Activated T-cell treated with anti-CD3 and anti-CD28 coated beads, Interleukin-2, amount 50 U/mL, for 24 hours (primary cell): ENCODE measurements around the gene HSPA13.

Experiments
- DNase-seq: peaks from one replicate; pipeline ENCODE4 v3.0.0-alpha.2; 2020
- H3K27ac Mint-ChIP-seq: 2 replicates; pipeline ENCODE4 v1.8.0; 2020; ENCODE audit warnings: mild to moderate bottlenecking, mixed read lengths
- H3K27me3 Mint-ChIP-seq: 2 replicates; pipeline ENCODE4 v1.8.0; 2020; ENCODE audit warnings: mixed read lengths
- H3K36me3 Mint-ChIP-seq: 2 replicates; pipeline ENCODE4 v1.8.0; 2020; ENCODE audit warnings: low read depth, mixed read lengths
- H3K4me1 Mint-ChIP-seq: 2 replicates; pipeline ENCODE4 v1.8.0; 2020; ENCODE audit warnings: low read depth, mixed read lengths
- H3K4me3 Mint-ChIP-seq: 2 replicates; pipeline ENCODE4 v1.8.0; 2020; ENCODE audit warnings: mild to moderate bottlenecking, moderate library complexity, mixed read lengths
- H3K9me3 Mint-ChIP-seq: 2 replicates; pipeline ENCODE4 v1.8.0; 2020; ENCODE audit warnings: mixed read lengths

The HSPA13 gene, protein sequence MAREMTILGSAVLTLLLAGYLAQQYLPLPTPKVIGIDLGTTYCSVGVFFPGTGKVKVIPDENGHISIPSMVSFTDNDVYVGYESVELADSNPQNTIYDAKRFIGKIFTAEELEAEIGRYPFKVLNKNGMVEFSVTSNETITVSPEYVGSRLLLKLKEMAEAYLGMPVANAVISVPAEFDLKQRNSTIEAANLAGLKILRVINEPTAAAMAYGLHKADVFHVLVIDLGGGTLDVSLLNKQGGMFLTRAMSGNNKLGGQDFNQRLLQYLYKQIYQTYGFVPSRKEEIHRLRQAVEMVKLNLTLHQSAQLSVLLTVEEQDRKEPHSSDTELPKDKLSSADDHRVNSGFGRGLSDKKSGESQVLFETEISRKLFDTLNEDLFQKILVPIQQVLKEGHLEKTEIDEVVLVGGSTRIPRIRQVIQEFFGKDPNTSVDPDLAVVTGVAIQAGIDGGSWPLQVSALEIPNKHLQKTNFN

DNA sequence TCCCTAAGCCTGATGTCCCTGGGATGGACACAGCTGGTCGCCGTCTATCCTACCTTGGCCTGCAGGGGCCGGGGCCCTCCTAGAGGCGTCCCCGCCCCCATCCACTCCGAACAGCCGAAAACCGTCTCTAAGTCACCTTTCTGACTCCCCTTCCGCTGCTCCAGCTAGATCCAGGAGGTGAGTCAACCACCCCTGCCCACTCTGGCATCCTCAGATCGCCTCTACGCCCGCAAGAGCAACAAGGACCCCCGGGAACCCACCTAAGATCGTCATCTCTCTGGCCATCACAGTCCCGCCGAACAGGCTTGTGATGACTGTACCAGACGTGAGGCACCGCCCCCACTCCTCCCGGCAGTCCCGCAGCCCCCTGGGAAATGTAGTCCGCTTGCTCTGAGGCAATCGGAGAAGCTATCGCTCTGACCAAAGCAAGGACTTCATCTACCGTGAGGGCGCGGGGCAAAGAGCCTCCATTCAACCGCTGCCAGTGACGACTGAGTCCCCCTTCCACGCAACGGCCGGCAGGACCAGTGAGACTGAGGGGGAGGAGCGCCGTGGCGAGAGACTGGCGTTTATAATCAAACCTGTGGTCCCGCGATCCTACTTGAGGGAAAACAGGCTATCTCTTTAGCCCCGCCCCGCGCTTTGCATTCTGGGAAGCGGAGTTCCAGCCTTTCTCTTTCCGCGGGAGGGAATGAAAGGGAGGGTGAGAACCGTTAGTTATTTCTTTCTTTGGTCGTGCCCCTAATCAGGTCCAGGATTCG lies at the start of gene HSPA13:
Gene HSPA13 (minus strand): TSS at position 312 of the 761 bp plus-strand sequence. CDS start 27 bp downstream, at position 285.
- Mint-ChIP-seq H3K9me3 (no peaks in the 10 kb centered on the region), H3K4me1 (peaks cover 37% of the 10 kb centered on the region), H3K4me3 (peak within 1 kb of the TSS; percentile 100), H3K36me3 (peaks cover 47% of the 10 kb centered on the region), H3K27ac (peak within 1 kb of the TSS; percentile 100), H3K27me3 (no peaks in the 10 kb centered on the region)
- peak; percentile 97 for DNase-seq

DNA sequence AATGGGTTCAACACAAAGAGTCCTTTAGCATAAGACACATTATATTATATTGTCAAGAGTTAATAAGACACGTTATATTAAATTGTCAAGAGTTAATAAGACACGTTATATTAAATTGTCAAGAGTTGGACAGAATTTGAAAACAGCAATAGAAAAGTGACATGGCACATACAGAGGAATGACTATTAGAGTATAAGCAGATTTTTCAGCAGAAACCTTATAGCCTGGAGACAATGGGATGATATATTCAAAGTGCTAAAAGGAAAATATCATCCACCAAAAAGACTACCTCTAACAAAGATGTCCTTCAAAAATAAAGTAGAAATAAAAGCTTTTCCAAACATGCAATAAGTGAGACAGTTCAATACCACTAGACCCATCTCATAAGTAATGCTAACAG lies 36.0 kb upstream of the HSPA13 start:
- peaks cover 17% of the 10 kb centered on the region for H3K9me3 Mint-ChIP-seq
- H3K4me3 Mint-ChIP-seq, result no peak overlapping the region
- H3K4me1 Mint-ChIP-seq, result no peaks in the 10 kb centered on the region
- no peak for DNase-seq
- peaks cover 16% of the 10 kb centered on the region for H3K27me3 Mint-ChIP-seq
- H3K27ac Mint-ChIP-seq, result no peak overlapping the region
- H3K36me3 Mint-ChIP-seq, result no peaks in the 10 kb centered on the region

DNA sequence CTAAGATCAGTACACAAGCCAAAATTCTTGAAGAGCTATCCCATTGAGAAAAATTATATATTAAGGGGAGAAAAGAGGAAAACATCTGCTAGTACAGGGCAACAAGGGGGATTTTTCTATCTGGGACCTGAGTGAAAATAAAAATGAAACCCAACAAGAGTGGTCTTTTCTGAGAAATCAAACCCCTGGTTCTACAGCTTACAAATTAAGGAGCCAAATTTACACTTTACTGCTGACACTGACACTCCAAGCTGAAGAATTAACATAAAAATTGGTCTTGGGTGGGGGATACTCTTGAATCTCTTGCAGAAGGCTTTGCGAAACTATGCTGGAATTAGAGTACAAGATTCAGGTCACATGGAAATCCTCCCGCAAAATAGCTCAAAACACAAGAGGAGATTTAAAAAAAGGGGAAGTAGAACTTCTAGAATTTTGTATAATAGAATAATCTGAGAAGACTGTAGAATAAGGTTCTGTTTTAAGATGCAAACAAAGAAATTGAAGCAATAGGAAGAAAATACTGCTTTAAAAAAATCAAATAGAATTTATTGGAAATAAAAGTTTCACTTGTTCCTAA lies 32.1 kb upstream of the HSPA13 start:
- DNase-seq, result no peak
- Mint-ChIP-seq H3K27me3 (peaks cover 4% of the 10 kb centered on the region), H3K27ac (no peak overlapping the region), H3K36me3 (no peaks in the 10 kb centered on the region), H3K9me3 (peaks cover 13% of the 10 kb centered on the region), H3K4me1 (no peaks in the 10 kb centered on the region), H3K4me3 (no peak overlapping the region)

DNA sequence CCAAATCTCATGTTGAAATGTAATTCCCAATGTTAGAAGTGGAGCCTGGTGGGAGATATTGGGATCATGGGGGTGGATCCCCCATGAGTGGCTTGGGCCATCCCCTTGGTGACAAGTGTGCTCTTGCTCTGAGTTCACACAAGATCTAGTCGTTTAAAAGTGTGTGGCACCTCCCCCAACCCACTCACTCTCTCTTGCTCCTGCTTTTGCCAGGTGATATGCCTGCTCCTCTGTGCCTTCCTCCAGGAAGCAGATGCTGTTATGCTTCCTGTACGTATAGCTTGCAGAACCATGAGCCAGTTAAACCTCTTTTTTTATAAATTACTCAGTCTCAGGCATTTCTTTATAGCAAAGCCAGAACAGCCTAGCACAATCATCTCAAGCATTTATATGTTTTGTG lies 23.0 kb upstream of the HSPA13 start:
- Mint-ChIP-seq H3K27me3 (no peaks in the 10 kb centered on the region), H3K27ac (no peak overlapping the region), H3K36me3 (no peaks in the 10 kb centered on the region), H3K4me3 (no peak overlapping the region), H3K4me1 (peaks cover 1% of the 10 kb centered on the region), H3K9me3 (no peaks in the 10 kb centered on the region)
- DNase-seq, result no peak

DNA sequence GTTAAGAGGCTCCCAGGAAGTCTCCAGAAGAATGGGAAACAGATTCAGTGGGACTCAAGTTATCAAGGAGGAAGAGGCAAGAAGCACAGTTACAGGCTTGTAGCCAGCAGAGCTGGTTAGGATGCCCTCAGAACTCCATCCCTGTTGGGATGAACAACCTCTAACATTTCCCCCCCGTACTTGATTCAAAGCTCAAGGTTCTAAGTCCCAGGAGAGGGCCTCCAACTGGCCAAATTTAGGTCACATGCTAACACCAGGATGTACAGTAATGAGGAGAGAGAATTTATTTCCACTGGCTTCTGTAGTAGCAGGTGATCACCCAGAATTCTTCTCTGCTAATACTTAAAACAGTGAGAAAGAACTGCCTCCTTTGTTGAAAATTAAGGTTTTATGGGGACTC lies 22.3 kb upstream of the HSPA13 start:
- H3K4me3 Mint-ChIP-seq, result no peak overlapping the region
- no peak overlapping the region for H3K27ac Mint-ChIP-seq
- H3K9me3 Mint-ChIP-seq, result no peaks in the 10 kb centered on the region
- no peaks in the 10 kb centered on the region for H3K36me3 Mint-ChIP-seq
- H3K4me1 Mint-ChIP-seq, result peaks cover 1% of the 10 kb centered on the region
- DNase-seq, result no peak
- H3K27me3 Mint-ChIP-seq, result no peaks in the 10 kb centered on the region

DNA sequence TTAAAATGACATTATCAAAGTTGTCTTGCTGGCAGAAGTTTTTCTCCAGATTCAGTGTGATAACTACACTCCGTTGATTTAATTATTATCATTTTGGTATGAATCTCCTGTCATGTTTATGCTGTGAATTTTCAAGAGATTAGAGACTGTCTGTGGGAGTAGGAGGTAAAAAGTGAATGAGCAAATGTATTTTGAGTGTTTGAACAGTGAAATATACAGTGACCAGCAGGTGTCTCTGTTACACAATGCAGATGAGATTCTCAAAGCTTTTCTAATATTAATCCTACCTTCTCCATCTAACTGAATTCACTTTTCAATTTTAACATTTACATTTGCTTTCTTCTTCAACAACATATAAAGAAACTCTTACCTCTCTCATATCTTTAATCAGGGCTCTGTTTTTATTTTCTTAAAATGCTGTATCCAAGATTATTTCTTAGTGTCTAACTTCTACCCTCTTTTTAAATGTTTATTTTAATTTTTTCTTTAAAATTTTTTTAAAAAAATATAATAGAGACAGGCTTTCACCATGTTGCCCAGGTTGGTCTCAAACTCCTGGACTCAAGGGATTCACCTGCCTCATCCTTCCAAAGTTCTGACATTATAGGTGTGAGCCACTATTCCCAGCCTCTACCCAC lies 20.9 kb upstream of the HSPA13 start:
- no peak overlapping the region for H3K4me3 Mint-ChIP-seq
- no peaks in the 10 kb centered on the region for H3K27me3 Mint-ChIP-seq
- DNase-seq, result no peak
- H3K27ac Mint-ChIP-seq, result no peak overlapping the region
- H3K36me3 Mint-ChIP-seq, result no peaks in the 10 kb centered on the region
- peaks cover 1% of the 10 kb centered on the region for H3K4me1 Mint-ChIP-seq
- no peaks in the 10 kb centered on the region for H3K9me3 Mint-ChIP-seq

DNA sequence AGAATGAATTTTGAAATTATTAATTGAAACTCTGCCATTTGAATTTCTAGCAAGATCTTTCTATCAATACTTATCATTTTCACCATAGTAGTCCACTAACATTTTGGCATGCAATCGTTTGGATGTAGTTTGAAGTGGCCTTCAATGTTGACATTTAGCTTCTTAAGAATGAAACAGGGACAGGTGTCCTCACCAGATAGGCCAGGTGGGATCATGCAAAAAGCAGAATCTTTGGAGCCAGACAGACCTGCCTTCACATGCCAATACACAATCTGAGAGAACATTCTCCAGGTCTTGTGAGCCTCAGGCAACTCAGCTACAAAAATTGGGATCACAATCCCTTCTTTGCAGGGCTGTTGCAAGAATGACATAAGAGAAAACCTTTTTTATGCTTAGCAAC lies 18.3 kb upstream of the HSPA13 start:
- Mint-ChIP-seq H3K27me3 (no peaks in the 10 kb centered on the region), H3K4me3 (no peak overlapping the region), H3K27ac (no peak overlapping the region), H3K36me3 (no peaks in the 10 kb centered on the region), H3K9me3 (no peaks in the 10 kb centered on the region), H3K4me1 (peaks cover 1% of the 10 kb centered on the region)
- no peak for DNase-seq

DNA sequence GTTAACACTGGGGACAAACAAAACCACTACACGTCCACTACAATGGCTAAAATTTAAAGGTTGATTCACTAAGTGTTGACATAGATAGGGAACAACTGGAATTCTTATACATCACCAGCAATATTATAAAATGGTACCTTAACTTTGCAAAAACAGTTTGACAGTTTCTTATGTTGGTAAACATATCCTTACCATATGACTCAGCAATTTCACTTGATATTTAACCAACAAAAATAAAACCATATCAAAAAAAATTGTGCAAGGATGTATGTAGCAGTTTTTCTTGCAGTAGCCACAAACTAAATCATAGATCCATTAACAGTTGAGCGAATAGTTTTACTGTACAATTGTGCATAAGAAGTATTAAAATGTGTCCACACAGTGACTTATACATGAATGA lies 5.3 kb upstream of the HSPA13 start:
- Mint-ChIP-seq H3K27me3 (peaks cover 2% of the 10 kb centered on the region), H3K4me3 (no peak overlapping the region), H3K9me3 (no peaks in the 10 kb centered on the region), H3K27ac (no peak overlapping the region), H3K36me3 (peaks cover 6% of the 10 kb centered on the region), H3K4me1 (peaks cover 10% of the 10 kb centered on the region)
- DNase-seq, result no peak

DNA sequence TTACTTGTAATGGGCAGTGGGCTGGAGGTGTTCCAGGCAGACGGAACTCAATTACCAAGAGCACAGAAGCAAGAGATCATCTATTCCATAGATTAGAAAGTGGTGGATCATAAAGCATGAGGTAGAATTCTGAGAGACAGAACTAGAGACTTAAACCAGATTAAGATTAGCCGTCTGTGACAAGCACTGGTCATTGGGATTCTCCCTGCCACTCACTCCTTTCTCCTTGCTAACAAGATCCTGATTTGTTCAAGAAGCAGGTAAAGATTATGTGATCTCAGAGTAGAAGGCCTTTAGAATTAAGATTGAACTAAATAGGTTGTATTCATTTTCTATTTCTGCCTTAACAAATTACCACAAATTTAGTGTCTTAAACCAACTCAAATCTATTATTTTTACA lies 1.5 kb upstream of the HSPA13 start:
- Mint-ChIP-seq H3K27ac (peak overlapping the region; percentile 100), H3K27me3 (no peaks in the 10 kb centered on the region), H3K36me3 (peaks cover 34% of the 10 kb centered on the region), H3K4me3 (peak overlapping the region; percentile 100), H3K9me3 (no peaks in the 10 kb centered on the region), H3K4me1 (peaks cover 32% of the 10 kb centered on the region)
- no peak for DNase-seq

DNA sequence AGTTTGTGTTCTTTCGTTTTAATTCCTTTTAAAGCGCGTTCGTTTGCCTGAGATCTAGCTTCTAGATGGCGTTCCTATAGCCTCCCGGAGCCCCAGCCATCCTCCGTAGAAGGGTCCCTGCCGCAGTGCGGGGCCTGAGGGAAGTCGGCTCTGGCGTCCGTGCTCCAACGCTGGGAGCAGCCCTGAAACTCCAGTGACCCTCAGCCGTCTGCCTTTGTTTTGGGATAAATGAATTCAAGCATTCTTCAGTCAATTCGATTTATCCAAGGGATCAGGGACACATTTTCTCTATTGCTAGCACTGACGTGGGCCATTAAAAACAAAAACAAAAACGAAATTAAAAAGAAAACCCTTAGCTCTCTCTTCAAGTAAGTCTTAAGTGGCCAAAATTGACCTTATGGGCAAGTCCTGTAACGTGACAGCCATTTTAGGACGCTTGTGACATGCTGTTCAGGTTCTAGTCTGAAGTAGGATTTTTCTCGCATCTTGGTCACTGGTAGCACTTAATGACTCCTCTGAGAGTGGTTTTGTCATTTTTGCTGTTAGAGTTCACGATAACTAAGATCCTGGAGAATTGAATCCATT lies 742 bp upstream of the HSPA13 start:
- Mint-ChIP-seq H3K4me3 (peak overlapping the region; percentile 100), H3K4me1 (peaks cover 35% of the 10 kb centered on the region), H3K27me3 (no peaks in the 10 kb centered on the region), H3K9me3 (no peaks in the 10 kb centered on the region), H3K27ac (peak overlapping the region; percentile 100), H3K36me3 (peaks cover 40% of the 10 kb centered on the region)
- no peak for DNase-seq

DNA sequence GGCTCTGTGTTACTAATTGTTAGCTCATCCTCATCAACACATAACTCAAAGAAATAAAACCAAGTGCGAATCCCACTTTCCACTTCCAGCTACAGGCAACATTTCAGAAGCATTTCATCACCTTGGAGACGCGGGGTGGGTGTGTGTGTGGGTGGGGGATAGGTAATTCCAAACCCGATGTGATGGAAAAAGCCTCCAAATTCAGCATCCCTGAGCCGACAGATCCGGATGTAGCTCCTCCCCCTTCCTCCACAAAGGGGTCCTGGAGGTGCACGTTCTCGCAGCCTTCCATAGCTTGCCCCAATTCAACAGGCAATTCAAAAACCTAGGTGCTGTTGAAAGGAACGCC lies 486 bp downstream of the HSPA13 start:
- Mint-ChIP-seq H3K27ac (peak overlapping the region; percentile 100), H3K4me3 (peak overlapping the region; percentile 100), H3K4me1 (peaks cover 38% of the 10 kb centered on the region), H3K36me3 (peaks cover 52% of the 10 kb centered on the region), H3K9me3 (no peaks in the 10 kb centered on the region), H3K27me3 (no peaks in the 10 kb centered on the region)
- no peak for DNase-seq

DNA sequence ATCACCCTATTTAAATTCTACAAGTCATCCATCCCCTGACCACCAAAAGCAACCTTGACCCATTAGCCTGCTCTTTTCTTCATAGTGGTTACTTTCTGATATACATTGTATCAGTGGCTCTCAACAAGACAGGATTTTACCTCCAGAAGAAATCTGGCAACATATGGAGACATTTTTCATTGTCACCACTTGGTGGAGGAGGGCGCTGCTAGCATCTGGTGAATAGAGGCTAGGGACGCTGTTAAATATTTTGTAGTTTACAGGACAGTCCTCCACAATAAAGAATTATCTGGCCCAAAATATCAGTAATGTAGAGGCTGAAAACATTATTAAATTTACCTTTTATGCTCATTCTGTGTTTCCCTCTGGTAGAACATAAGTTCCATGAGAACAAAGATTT lies 6.1 kb downstream of the HSPA13 start:
- H3K4me1 Mint-ChIP-seq, result peaks cover 24% of the 10 kb centered on the region
- no peaks in the 10 kb centered on the region for H3K9me3 Mint-ChIP-seq
- no peak overlapping the region for H3K4me3 Mint-ChIP-seq
- no peak for DNase-seq
- peaks cover 84% of the 10 kb centered on the region for H3K36me3 Mint-ChIP-seq
- H3K27ac Mint-ChIP-seq, result no peak overlapping the region
- no peaks in the 10 kb centered on the region for H3K27me3 Mint-ChIP-seq

DNA sequence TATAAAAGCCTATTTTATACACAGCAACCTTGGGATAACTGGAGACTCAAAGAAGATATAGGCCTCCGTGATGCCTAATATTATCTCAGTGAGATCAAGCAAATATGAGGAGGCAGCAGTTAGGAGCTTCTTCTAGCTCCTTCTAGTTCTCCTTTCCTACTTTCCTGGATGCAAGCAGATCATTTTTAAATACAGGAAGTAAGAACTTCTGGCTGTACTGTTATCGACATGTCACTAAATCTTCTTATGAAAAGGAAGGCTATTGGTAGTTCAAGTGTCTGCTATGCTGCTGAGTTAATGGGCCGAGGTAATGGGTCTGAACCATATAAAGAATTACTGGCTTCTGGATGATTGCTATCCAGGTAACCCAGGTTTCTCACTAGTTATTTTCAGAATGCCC lies 15.9 kb downstream of the HSPA13 start:
- Mint-ChIP-seq H3K27ac (no peak overlapping the region), H3K4me1 (no peaks in the 10 kb centered on the region)

DNA sequence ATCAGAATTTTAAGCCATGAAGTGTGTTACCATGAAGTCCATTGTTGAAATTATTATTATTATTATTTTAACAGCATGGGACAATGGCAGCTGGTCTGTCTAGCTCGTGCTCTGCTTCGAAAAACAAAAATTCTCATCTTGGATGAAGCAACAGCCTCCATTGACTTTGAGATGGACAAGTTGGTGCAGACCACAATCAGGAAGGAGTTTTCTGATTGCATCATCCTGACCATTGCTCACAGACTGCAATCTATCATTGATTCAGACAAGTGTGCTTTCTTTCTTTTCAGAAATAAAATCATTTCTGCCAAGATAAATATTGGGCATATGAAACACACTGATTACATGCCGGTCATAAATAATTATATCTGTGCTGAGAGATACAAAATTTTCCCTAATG lies 21.0 kb downstream of the HSPA13 start:
- Mint-ChIP-seq H3K27ac (no peak overlapping the region), H3K27me3 (peaks cover 15% of the 10 kb centered on the region), H3K9me3 (no peaks in the 10 kb centered on the region), H3K4me3 (no peak overlapping the region), H3K4me1 (no peaks in the 10 kb centered on the region), H3K36me3 (no peaks in the 10 kb centered on the region)
- DNase-seq, result no peak

More for the DNA sequence above, 15.9 kb downstream of the HSPA13 start:
- no peaks in the 10 kb centered on the region for H3K9me3 Mint-ChIP-seq
- DNase-seq, result no peak
- H3K27me3 Mint-ChIP-seq, result peaks cover 4% of the 10 kb centered on the region
- H3K36me3 Mint-ChIP-seq, result peaks cover 14% of the 10 kb centered on the region
- H3K4me3 Mint-ChIP-seq, result no peak overlapping the region
